GM06990 (cell line): ENCODE measurements around the gene CYREN.

Experiments
- DNase-seq: peaks from one replicate; pipeline ENCODE4 v3.0.0-alpha.2; 2011; ENCODE audit not compliant: insufficient read length; ENCODE audit errors: extremely low read depth
- H3K27me3 ChIP-seq: replicated peaks from 2 replicates; pipeline ENCODE4 v1.6.0; 2011; ENCODE audit warnings: low read length; ENCODE audit not compliant: control insufficient read depth, insufficient read depth
- H3K36me3 ChIP-seq: 2 replicates; pipeline ENCODE4 v1.5.1; 2011; ENCODE audit warnings: low read length; ENCODE audit not compliant: control insufficient read depth, insufficient read depth
- H3K4me3 ChIP-seq: replicated peaks from 2 replicates; pipeline ENCODE4 v1.5.1; 2011; ENCODE audit warnings: low read depth, mild to moderate bottlenecking, control low read depth, low read length
- TF ChIP-seq, protein P1 (sequence below): IDR thresholded peaks from 2 replicates; pipeline ENCODE4 v1.5.1; 2011; ENCODE audit warnings: low read length, control low read depth, mild to moderate bottlenecking, inconsistent platforms; ENCODE audit not compliant: insufficient read depth, poor library complexity, severe bottlenecking

The CYREN gene

GRCh38 chr7:135121868-135122267 lies 48.6 kb downstream of the CYREN start:
- DNase-seq = no peak
- Histone ChIP-seq H3K36me3 (no peaks in the 10 kb centered on the region), H3K4me3 (no peak overlapping the region), H3K27me3 (no peaks in the 10 kb centered on the region)
- TF ChIP-seq, protein P1, sequence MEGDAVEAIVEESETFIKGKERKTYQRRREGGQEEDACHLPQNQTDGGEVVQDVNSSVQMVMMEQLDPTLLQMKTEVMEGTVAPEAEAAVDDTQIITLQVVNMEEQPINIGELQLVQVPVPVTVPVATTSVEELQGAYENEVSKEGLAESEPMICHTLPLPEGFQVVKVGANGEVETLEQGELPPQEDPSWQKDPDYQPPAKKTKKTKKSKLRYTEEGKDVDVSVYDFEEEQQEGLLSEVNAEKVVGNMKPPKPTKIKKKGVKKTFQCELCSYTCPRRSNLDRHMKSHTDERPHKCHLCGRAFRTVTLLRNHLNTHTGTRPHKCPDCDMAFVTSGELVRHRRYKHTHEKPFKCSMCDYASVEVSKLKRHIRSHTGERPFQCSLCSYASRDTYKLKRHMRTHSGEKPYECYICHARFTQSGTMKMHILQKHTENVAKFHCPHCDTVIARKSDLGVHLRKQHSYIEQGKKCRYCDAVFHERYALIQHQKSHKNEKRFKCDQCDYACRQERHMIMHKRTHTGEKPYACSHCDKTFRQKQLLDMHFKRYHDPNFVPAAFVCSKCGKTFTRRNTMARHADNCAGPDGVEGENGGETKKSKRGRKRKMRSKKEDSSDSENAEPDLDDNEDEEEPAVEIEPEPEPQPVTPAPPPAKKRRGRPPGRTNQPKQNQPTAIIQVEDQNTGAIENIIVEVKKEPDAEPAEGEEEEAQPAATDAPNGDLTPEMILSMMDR = no peak

GRCh38 chr7:135117096-135117495 lies 53.4 kb downstream of the CYREN start:
- Histone ChIP-seq H3K36me3 (no peaks in the 10 kb centered on the region), H3K4me3 (no peak overlapping the region), H3K27me3 (no peaks in the 10 kb centered on the region)
- TF ChIP-seq, protein P1 = no peak
- DNase-seq = no peak
